ENCODE results near the gene CCDC106. TPM values are rescaled to one million over a fixed set of nuclear protein-coding genes. Genes with fewer than 3 reads are reported as not detected.

The CCDC106 gene
- total RNA-seq, 1 experiment from 2014 or later, result 9.7 TPM

DNA sequence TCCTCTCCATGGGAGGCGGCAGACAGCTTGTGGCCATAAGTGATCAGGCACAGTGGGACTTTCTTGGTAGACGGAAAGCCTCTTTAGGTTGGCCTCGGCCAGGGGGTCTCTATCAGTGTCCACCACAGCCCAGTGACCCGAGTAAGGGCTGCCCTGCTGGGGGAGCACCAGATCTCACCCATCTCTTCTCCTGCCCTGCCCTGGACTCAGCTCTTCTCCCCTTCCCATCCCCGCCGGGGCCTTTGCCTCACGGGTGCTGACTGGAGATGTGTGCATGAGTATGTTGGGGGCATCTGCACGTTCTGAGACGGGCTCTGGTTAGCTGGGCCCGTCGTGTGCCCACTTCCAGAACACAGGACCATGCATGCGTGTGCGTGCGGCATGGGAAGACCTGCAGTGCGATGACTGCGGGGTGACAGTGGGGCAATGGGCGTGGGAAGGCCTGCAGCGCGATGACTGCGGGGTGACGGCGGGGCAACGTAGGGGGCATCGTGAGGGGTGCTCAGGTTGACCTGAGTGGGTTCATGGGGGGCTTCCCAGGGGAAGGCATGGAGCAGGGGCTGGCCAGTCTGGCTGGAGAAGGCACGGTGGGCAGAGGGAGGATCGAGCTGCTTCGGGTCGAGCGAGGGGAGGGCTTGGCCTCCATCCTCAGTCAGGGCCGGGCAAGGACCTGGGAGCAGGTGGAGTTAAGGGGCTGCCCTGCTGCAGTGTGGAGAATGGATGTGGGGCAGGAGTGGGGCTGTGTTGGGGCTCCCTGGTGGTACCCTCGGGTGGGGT, 42.9 kb downstream of the CCDC106 start:
- peaks cover 31% of the 10 kb centered on the region for H3K36me3 ChIP-seq

DNA sequence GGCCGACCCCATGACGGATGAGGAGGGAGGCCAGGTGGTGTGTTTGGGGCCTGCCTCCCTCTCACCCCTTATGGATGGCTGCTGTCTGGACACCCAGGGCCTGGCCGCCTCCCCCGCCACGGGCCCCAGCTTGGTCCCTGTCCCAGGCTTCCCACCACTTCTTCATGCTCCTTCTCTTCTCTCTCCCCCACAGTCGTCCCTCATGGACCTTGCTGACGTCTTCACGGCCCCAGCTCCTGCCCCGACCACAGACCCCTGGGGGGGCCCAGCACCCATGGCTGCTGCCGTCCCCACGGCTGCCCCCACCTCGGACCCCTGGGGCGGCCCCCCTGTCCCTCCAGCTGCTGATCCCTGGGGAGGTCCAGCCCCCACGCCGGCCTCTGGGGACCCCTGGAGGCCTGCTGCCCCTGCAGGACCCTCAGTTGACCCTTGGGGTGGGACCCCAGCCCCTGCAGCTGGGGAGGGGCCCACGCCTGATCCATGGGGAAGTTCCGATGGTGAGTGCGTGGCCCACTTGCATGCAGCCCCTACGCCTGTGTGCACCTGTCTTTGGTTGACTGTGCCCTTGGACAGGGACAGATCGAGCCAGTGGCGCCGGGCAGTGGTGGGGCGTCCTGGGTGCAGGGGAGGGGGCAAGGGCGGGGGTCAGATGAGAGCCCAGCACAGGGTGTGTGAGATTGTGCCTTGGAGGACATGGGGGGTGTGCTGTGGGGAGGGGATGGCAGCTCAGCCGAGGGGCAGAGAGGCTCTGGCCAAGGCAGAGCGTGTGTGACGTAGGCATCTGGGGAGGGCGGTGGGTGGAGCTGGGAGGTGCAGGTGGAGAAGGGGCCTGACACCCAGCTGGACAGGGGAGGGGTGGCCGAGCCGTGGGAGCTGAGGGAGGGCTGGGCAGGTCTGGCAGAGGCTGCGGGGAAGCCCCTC, 43.8 kb downstream of the CCDC106 start:
- Histone ChIP-seq H3K36me3 (peaks cover 31% of the 10 kb centered on the region), H3K4me1 (peaks cover 12% of the 10 kb centered on the region), H3K27me3 (no peaks in the 10 kb centered on the region), H3K27ac (no peak overlapping the region), H3K9me3 (replicated peaks) (no peaks in the 10 kb centered on the region), H3K4me3 (no peak overlapping the region)
- DNase-seq, result no peak

More for the DNA sequence above, 42.9 kb downstream of the CCDC106 start:
- H3K27me3 ChIP-seq, result no peaks in the 10 kb centered on the region
- H3K27ac ChIP-seq, result no peak overlapping the region
- no peak overlapping the region for H3K4me3 ChIP-seq
- H3K9me3 ChIP-seq (replicated peaks), result no peaks in the 10 kb centered on the region
- peaks cover 12% of the 10 kb centered on the region for H3K4me1 ChIP-seq
- DNase-seq, result no peak

DNA sequence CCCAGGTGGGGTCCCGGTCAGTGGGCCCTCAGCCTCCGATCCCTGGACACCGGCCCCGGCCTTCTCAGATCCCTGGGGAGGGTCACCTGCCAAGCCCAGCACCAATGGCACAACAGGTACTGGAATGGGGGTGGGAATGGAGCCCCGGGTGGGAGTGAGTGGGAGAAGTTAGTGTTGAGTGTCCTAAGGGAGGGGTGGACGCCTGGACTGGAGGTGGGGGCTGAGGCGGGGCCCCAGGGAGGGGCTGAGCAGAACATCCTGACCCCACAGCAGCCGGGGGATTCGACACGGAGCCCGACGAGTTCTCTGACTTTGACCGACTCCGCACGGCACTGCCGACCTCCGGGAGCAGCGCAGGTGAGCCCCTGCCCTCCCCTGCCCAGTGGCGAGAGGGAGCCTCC, 44.7 kb downstream of the CCDC106 start:
- peaks cover 31% of the 10 kb centered on the region for H3K36me3 ChIP-seq
- no peak overlapping the region for H3K4me3 ChIP-seq
- H3K9me3 ChIP-seq (replicated peaks), result no peaks in the 10 kb centered on the region
- DNase-seq, result no peak
- no peaks in the 10 kb centered on the region for H3K27me3 ChIP-seq
- H3K27ac ChIP-seq, result no peak overlapping the region
- peaks cover 12% of the 10 kb centered on the region for H3K4me1 ChIP-seq

DNA sequence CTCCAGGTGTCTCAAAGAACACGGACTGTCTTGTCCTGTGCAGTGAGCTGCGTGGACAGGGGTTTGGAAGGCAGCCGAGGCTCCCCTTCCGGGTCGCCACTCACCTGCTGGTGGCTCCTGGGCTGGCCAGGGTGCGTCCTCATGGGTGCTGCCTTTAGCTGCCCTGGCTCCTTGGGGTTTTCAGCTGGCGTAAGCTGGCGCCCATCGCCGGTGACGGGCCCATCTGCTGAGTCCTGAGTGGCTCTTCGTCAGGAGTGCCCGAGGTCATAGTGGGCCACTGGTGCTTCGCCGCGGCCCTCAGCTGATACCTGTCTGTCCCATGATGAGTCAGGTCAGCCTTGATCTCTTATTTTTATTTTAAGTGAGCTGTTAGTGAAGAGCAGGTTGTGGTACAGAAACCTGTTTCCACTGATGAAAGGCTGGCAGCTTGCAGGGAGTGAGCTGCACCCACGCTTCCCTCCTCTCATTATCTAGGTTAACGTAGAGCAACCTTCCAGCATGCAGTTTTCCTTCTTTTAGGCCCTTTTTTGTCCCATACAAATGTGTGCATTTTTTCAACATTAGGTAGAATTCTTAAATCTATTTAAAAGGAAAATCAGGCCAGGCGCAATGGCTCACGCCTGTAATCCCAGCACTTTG, 45.4 kb downstream of the CCDC106 start:
- H3K36me3 ChIP-seq, result peaks cover 31% of the 10 kb centered on the region
- DNase-seq, result no peak
- no peaks in the 10 kb centered on the region for H3K9me3 ChIP-seq (replicated peaks)
- no peaks in the 10 kb centered on the region for H3K27me3 ChIP-seq
- H3K27ac ChIP-seq, result no peak overlapping the region
- no peak overlapping the region for H3K4me3 ChIP-seq
- H3K4me1 ChIP-seq, result peaks cover 7% of the 10 kb centered on the region

DNA sequence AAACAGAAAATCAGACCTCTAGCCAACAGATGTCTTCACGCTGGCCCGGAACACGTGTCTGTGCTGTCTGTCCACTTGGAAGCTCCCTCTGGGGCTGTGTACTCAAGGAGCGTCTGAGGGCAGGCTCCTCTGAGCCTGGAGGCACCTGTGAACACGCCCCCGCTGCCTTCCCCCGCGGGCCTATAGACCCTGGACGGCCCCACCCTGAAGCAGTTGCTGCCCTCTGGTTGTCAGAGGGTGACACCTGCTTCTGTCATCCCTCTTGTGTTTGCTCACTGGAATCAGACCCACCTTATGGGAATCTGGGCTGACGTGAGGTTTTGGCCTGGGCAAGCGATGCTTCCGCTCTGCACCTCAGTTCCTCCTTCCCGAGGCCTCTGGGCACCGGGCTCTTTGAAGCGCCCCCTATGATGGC, 46.2 kb downstream of the CCDC106 start:
- Histone ChIP-seq H3K36me3 (peaks cover 29% of the 10 kb centered on the region), H3K9me3 (replicated peaks) (no peaks in the 10 kb centered on the region), H3K27ac (no peak overlapping the region), H3K4me1 (peaks cover 3% of the 10 kb centered on the region), H3K4me3 (no peak overlapping the region), H3K27me3 (no peaks in the 10 kb centered on the region)
- DNase-seq, result no peak

DNA sequence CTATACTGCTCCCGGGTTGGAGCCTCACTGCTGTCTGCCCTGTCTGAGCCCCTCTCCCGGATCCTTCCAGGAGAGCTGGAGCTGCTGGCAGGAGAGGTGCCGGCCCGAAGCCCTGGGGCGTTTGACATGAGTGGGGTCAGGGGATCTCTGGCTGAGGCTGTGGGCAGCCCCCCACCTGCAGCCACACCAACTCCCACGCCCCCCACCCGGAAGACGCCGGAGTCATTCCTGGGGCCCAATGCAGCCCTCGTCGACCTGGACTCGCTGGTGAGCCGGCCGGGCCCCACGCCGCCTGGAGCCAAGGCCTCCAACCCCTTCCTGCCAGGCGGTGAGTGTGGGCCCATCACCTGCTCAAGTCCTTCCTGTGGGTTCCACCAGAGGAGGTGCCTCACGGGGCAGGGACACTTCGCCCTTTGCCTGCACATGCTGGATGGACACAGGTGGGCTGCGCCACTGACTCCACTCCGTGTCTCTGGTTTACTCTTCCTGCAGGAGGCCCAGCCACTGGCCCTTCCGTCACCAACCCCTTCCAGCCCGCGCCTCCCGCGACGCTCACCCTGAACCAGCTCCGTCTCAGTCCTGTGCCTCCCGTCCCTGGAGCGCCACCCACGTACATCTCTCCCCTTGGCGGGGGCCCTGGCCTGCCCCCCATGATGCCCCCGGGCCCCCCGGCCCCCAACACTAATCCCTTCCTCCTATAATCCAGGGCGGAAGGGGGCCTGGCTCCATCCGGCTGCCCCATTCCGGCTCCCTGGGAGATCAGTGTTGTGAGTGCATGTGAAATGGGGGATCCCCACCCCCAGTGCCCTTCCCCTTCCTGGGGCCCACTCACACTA, 46.9 kb downstream of the CCDC106 start:
- no peak overlapping the region for H3K4me3 ChIP-seq
- peaks cover 25% of the 10 kb centered on the region for H3K36me3 ChIP-seq
- H3K4me1 ChIP-seq, result no peaks in the 10 kb centered on the region
- H3K27ac ChIP-seq, result no peak overlapping the region
- no peak for DNase-seq
- no peaks in the 10 kb centered on the region for H3K9me3 ChIP-seq (replicated peaks)
- H3K27me3 ChIP-seq, result no peaks in the 10 kb centered on the region

DNA sequence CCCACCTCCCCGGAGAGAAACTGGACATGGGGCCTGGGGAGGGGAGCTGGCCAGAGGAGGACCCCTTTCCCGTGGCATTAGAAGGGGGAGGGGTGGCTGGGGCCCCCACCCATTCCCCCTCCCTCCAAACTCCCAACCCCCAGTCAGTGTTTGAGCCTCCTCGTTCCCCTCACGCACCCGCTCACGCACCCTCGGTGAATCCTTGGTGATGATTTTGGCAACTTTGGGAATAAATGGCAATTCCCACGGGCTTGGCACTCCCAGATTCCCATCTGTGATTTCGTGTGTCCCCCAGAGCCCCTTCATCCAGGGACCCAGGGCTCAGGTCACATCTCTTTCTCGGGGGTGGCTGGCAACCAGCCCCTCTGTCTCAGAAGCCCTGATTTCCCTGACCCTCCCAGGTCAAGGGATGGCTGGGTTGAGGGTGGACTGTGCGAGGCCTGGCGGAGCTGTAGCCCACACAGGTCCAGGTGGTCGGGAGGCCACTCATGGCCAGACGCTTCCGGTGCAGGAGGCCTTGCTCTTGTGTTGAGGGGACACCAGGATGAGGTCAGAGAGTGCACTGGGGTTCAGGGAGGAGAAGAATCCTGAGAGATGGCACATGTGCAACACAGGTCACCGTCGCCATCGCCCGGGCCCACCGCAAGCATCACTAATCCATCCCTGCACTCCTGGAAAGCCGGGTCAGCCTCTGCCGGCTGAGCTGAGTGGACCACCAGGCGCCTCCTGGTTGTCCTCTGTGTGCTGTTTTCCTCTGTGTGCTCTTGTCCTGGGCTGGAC, 47.7 kb downstream of the CCDC106 start:
- H3K27ac ChIP-seq, result no peak overlapping the region
- H3K27me3 ChIP-seq, result no peaks in the 10 kb centered on the region
- no peak overlapping the region for H3K4me3 ChIP-seq
- no peaks in the 10 kb centered on the region for H3K4me1 ChIP-seq
- H3K9me3 ChIP-seq (replicated peaks), result no peaks in the 10 kb centered on the region
- DNase-seq, result no peak
- peaks cover 22% of the 10 kb centered on the region for H3K36me3 ChIP-seq

DNA sequence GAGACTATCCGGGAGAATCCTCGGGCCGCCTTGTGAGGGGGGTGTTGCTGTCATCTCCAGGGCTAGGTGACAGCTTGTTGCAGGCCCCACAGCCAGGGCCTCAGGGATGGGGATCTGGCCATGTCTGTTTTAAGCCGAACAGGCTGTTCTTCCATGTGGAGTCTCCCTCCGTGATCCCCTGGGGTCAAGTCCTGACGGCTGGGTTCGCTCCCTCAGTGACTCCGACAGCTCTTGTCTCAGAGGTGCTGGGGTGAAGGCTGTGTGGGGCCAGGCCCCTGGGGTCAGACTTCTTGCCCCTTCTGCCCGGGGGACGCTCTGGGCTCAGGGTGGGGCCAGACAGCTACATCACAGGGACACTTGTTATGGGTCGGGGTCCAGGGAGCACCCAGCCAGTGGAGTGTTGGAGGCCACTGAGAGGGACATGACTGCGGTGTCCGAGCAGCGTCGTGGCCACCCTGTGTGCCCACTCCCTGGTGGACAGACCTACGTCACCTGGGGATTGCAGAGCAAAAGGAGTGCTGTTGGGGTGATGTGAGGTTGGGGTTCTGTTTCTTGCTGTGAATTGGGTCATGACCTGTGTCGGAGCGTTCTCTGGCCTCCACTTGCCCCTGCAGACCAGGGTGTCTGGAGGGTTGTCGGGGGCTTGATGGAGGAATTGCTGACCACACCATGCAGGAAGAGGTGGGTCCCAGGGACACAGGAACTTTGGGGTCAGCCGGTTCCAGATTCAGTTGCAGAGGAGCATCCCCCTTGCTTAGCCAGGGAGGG, 48.5 kb downstream of the CCDC106 start:
- Histone ChIP-seq H3K9me3 (replicated peaks) (no peaks in the 10 kb centered on the region), H3K36me3 (peaks cover 25% of the 10 kb centered on the region)

DNA sequence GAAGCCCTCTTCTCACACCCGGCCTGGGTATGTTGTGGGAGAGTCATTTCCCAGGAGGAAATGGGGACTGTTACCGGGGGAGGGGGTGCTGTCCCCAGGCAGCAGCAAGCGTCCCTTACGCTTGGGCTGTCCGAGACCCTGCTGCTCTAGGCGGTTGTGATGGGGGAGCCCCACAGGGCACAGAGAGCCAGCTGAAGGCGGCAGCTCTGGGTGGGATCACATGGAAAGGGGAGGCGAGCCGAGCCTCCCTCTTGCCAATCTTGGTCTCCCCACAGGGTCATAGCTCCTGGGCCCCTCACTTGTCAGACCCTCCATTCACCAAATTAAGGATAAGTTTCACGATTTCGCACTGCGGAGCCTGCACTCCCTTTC, 49.0 kb downstream of the CCDC106 start:
- Histone ChIP-seq H3K9me3 (replicated peaks) (no peaks in the 10 kb centered on the region), H3K4me3 (no peak overlapping the region), H3K27me3 (no peaks in the 10 kb centered on the region), H3K4me1 (no peaks in the 10 kb centered on the region), H3K27ac (no peak overlapping the region), H3K36me3 (peaks cover 20% of the 10 kb centered on the region)
- DNase-seq, result no peak

More for the DNA sequence above, 48.5 kb downstream of the CCDC106 start:
- Histone ChIP-seq H3K27me3 (no peaks in the 10 kb centered on the region), H3K27ac (no peak overlapping the region), H3K4me1 (no peaks in the 10 kb centered on the region), H3K4me3 (no peak overlapping the region)
- DNase-seq, result no peak

DNA sequence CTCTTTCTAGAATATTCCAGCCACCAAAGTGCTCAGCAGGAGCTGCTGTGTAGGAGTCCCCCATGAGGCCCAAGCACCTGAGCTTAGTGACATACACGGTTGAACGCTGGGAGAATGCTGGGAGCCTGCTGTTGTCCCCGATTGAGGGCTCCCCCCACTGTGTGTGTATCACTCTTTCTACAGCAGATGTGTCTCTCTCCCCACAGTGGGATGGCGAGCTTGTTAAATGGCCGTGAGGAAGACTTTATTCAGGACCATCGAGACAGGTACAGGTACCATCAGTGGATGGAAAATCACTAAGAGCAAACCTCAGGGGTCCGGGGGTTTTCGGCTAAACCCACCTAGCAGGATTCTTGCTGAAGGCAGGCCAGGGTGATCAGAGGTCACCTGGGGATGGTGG, 49.7 kb downstream of the CCDC106 start:
- no peak overlapping the region for H3K27ac ChIP-seq
- H3K4me3 ChIP-seq, result no peak overlapping the region
- H3K9me3 ChIP-seq (replicated peaks), result no peaks in the 10 kb centered on the region
- H3K4me1 ChIP-seq, result no peaks in the 10 kb centered on the region
- DNase-seq, result no peak
- no peaks in the 10 kb centered on the region for H3K27me3 ChIP-seq
- H3K36me3 ChIP-seq, result peaks cover 20% of the 10 kb centered on the region

DNA sequence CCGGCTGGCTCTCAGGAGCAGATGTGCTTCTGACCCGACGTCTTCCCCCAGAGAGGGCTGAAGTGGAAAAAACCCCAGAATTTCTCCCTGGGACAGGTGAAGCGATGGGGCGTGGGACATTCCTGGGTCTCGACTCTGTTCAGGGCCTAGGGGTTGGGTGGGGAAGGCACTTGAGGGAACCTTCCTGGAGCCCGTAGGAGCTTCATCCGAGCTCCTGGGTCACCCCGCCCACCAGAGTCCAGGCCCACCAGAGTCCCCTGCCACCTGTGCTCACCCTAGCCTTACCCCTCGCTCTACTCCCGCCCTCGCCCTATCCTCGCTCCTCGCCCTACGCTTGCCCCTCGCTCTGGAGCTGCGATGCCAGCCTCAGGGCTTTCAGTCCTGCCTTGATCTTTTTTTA, 50.2 kb downstream of the CCDC106 start:
- H3K9me3 ChIP-seq (replicated peaks), result no peaks in the 10 kb centered on the region
- H3K27ac ChIP-seq, result no peak overlapping the region
- no peaks in the 10 kb centered on the region for H3K4me1 ChIP-seq
- H3K36me3 ChIP-seq, result peaks cover 16% of the 10 kb centered on the region
- no peak overlapping the region for H3K4me3 ChIP-seq
- H3K27me3 ChIP-seq, result no peaks in the 10 kb centered on the region
- no peak for DNase-seq

DNA sequence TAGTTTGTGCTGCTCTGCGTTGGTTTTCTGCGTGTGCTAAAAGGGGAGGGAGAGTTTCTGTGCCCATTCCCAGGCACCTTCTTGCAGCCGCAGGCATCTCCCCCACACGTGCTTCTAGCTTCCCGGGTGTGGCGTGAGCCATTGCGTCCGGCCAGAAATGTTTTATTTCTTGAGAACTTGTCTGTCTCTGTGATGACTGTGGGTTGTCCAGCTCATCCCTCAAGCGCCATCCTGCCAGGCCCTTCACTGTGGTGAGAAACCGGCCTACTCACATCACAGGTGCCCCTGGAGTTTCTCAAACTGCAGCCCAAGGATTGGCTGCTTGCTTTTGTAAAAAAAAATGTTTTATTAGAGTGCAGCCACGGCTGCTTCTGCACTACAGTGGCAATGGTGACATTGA, 51.2 kb downstream of the CCDC106 start:
- H3K36me3 ChIP-seq, result peaks cover 10% of the 10 kb centered on the region
- no peaks in the 10 kb centered on the region for H3K9me3 ChIP-seq (replicated peaks)
- DNase-seq, result no peak
- H3K4me1 ChIP-seq, result no peaks in the 10 kb centered on the region
- no peak overlapping the region for H3K27ac ChIP-seq
- no peak overlapping the region for H3K4me3 ChIP-seq
- H3K27me3 ChIP-seq, result no peaks in the 10 kb centered on the region

DNA sequence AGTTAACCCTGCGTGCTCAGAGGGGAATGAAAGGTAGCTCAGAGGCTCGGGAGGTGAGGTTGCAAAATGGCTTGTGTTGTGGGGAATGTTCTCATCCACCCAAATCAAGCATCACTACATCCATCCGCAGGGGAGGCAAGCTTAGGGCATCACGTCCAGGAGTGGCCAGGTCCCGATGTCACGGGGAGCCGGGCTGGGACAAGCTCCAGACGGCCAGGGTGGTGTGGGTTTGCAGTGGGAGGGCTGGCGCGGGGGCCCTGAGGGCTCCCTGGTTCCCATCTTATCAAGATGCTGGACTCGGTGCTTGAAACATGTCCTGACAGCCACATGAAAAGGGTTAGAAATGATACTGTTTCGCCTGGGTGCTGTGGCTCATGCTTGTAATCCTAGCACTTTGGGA, 52.8 kb downstream of the CCDC106 start:
- no peaks in the 10 kb centered on the region for H3K27me3 ChIP-seq
- H3K27ac ChIP-seq, result no peak overlapping the region
- H3K4me3 ChIP-seq, result no peak overlapping the region
- no peaks in the 10 kb centered on the region for H3K9me3 ChIP-seq (replicated peaks)
- peaks cover 7% of the 10 kb centered on the region; the same call in 1 of the 2 replicates for H3K36me3 ChIP-seq
- no peak for DNase-seq
- no peaks in the 10 kb centered on the region for H3K4me1 ChIP-seq

Data from SJCRH30 (cell line).